ENCODE results near the gene AKNAD1. TPM values are rescaled to one million over a fixed set of nuclear protein-coding genes. Genes with fewer than 3 reads are reported as not detected.

The AKNAD1 gene
- polyA plus RNA-seq, 1 of the 3 experiments (the other 2 are of a cell fraction), result 0.71 TPM

DNA sequence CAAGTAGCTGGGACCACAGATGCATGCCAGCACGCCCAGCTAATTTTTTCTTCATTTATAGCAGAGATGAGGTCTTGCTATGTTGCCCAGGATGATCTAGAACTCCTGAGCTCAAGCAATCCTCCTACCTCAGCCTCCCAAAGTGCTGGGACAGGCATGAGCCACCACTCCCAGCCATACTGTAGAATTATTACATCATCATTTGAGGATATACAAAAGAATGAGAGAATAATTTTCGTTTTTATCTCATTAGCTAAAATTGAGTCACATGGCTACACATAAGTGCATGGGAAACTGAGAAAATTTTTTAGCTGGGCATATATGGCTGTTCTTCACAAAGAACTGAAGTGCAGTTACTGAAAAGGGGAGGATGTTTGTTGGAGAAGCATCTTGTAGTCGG, 89.2 kb downstream of the AKNAD1 start:
- no peaks in the 10 kb centered on the region for H3K27me3 ChIP-seq (ENCODE audit: insufficient read depth)
- no peak overlapping the region for H3K27ac ChIP-seq (ENCODE audit: low read depth in 2 of 2, low read length in 1 of 2)
- H2AFZ ChIP-seq (ENCODE audit: low read depth), result no peak overlapping the region
- DNase-seq, result no peak
- no peak overlapping the region for H3K4me2 ChIP-seq
- no peak overlapping the region for H3K4me3 ChIP-seq (ENCODE audit: low read depth in 2 of 2, low read length in 1 of 2)
- H3F3A ChIP-seq (replicated peaks; ENCODE audit: insufficient read depth), result no peaks in the 10 kb centered on the region
- POLR2A ChIA-PET, result interaction anchor here (1.1 kb wide), 1 partner anchor 49 kb away, joined by 3 read pairs; no protein-coding TSS in a partner anchor
- WGBS (ENCODE audit: low lambda C conversion rate), result 83% methylated on average over 3 of the region's 3 CpGs
- CTCF ChIA-PET, result interaction anchor here (1.1 kb wide), 1 partner anchor 131 kb away, joined by 5 read pairs; no protein-coding TSS in a partner anchor
- peaks cover 34 to 35% of the 10 kb centered on the region in 2 experiments for H3K36me3 ChIP-seq (replicated peaks in 1 of 2; ENCODE audit: control insufficient read depth in 1 of 2, insufficient read depth in 2 of 2, low read length in 1 of 2)
- no peak overlapping the region for H3K9ac ChIP-seq
- TF ChIP-seq JUND (IDR thresholded peaks at IDR 0.05) (no peak), MEF2A (IDR thresholded peaks at IDR 0.05; ENCODE audit: borderline replicate concordance, low read depth) (no peak), RAD21 (IDR thresholded peaks at IDR 0.05; ENCODE audit: low read length) (no peak), SMC3 (IDR thresholded peaks at IDR 0.05; ENCODE audit: low read depth, low read length) (no peak), GABPA (IDR thresholded peaks at IDR 0.05; ENCODE audit: low read depth) (no peak), TEAD4 (IDR thresholded peaks at IDR 0.05; ENCODE audit: borderline replicate concordance, insufficient read depth) (no peak)
- TF ChIP-seq, protein P1, sequence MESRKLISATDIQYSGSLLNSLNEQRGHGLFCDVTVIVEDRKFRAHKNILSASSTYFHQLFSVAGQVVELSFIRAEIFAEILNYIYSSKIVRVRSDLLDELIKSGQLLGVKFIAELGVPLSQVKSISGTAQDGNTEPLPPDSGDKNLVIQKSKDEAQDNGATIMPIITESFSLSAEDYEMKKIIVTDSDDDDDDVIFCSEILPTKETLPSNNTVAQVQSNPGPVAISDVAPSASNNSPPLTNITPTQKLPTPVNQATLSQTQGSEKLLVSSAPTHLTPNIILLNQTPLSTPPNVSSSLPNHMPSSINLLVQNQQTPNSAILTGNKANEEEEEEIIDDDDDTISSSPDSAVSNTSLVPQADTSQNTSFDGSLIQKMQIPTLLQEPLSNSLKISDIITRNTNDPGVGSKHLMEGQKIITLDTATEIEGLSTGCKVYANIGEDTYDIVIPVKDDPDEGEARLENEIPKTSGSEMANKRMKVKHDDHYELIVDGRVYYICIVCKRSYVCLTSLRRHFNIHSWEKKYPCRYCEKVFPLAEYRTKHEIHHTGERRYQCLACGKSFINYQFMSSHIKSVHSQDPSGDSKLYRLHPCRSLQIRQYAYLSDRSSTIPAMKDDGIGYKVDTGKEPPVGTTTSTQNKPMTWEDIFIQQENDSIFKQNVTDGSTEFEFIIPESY (IDR thresholded peaks at IDR 0.05; ENCODE audit: borderline replicate concordance, low read depth), result no peak
- peaks cover 6% of the 10 kb centered on the region; the same call in 1 of the 2 replicates for H3K79me2 ChIP-seq (ENCODE audit: insufficient read depth)
- no peaks in the 10 kb centered on the region for H3K4me1 ChIP-seq (ENCODE audit: control insufficient read depth in 1 of 2, insufficient read depth in 2 of 2, low read depth in 1 of 2, low read length in 1 of 2)
- no peaks in the 10 kb centered on the region for H4K20me1 ChIP-seq (ENCODE audit: insufficient read depth)
- H3K9me2 ChIP-seq, result no peaks in the 10 kb centered on the region
- H3K9me3 ChIP-seq, result no peaks in the 10 kb centered on the region

DNA sequence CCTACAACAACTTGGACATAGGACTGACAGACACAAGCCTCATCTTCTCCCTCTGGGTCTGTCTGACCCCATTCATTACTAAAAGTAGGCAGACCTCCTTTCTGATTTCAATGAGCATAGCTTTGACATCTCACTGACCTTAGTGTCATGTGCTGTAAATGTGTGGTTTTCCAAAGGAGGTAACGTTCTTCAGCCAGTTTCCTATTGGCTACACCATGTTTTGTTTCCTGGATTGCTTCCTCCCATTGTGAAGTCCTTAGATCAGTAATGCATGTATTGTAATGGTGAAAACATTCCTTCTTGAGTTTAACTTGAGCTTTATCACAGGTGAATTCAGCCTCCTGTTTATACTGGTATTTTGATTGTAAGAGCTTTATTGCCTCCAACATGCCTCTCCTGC, 89.8 kb downstream of the AKNAD1 start:
- POLR2A ChIA-PET, result interaction anchor here (1.1 kb wide), 1 partner anchor 50 kb away, joined by 3 read pairs; no protein-coding TSS in a partner anchor
- Histone ChIP-seq H3K9me2 (no peaks in the 10 kb centered on the region), H4K20me1 (ENCODE audit: insufficient read depth) (no peaks in the 10 kb centered on the region), H3K27ac (ENCODE audit: low read depth in 2 of 2, low read length in 1 of 2) (no peak overlapping the region), H3K9ac (no peak overlapping the region), H3K9me3 (no peaks in the 10 kb centered on the region), H3K27me3 (ENCODE audit: insufficient read depth) (no peaks in the 10 kb centered on the region), H3K4me3 (ENCODE audit: low read depth in 2 of 2, low read length in 1 of 2) (no peak overlapping the region), H2AFZ (ENCODE audit: low read depth) (no peak overlapping the region), H3K79me2 (ENCODE audit: insufficient read depth) (peaks cover 6% of the 10 kb centered on the region; the same call in 1 of the 2 replicates), H3F3A (replicated peaks; ENCODE audit: insufficient read depth) (no peaks in the 10 kb centered on the region), H3K4me1 (ENCODE audit: control insufficient read depth in 1 of 2, insufficient read depth in 2 of 2, low read depth in 1 of 2, low read length in 1 of 2) (no peaks in the 10 kb centered on the region), H3K4me2 (no peak overlapping the region), H3K36me3 (replicated peaks in 1 of 2; ENCODE audit: control insufficient read depth in 1 of 2, insufficient read depth in 2 of 2, low read length in 1 of 2) (peaks cover 38% of the 10 kb centered on the region in 2 experiments)
- CTCF ChIA-PET, result interaction anchor here (1.1 kb wide), 2 partner anchors 12 to 131 kb away, joined by 5 read pairs; no protein-coding TSS in a partner anchor
- TF ChIP-seq GATA2 (CRISPR knock-in tag; IDR thresholded peaks at IDR 0.05) (no peak), FOXJ3 (CRISPR knock-in tag; IDR thresholded peaks at IDR 0.05) (no peak), EZH2phosphoT487 (IDR thresholded peaks at IDR 0.05; ENCODE audit: borderline replicate concordance, low read depth) (no peak), RFX5 (IDR thresholded peaks at IDR 0.05; ENCODE audit: low read length) (no peak), POLR2AphosphoS5 (IDR thresholded peaks at IDR 0.05; ENCODE audit: low read depth, low read length) (no peak), MEF2A (IDR thresholded peaks at IDR 0.05; ENCODE audit: borderline replicate concordance, low read depth) (no peak), TAF1 (IDR thresholded peaks at IDR 0.05; ENCODE audit: borderline replicate concordance, low read depth, low read length) (no peak), ELF1 (IDR thresholded peaks at IDR 0.05) (no peak), TCF12 (IDR thresholded peaks at IDR 0.05) (no peak), RCOR1 (IDR thresholded peaks at IDR 0.05; ENCODE audit: low read length) (no peak), TEAD4 (IDR thresholded peaks at IDR 0.05; ENCODE audit: borderline replicate concordance, insufficient read depth) (no peak), FOXM1 (IDR thresholded peaks at IDR 0.05; ENCODE audit: low read depth) (no peak), YY1 (IDR thresholded peaks at IDR 0.05; ENCODE audit: low read depth) (no peak), EP300 (IDR thresholded peaks at IDR 0.05; ENCODE audit: borderline replicate concordance in 1 of 2, low read depth in 1 of 2, low read length in 1 of 2) (no peak)
- TF ChIP-seq, protein P2, sequence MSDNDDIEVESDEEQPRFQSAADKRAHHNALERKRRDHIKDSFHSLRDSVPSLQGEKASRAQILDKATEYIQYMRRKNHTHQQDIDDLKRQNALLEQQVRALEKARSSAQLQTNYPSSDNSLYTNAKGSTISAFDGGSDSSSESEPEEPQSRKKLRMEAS (IDR thresholded peaks at IDR 0.05; ENCODE audit: low read depth), result no peak
- TF ChIP-seq, protein P3, sequence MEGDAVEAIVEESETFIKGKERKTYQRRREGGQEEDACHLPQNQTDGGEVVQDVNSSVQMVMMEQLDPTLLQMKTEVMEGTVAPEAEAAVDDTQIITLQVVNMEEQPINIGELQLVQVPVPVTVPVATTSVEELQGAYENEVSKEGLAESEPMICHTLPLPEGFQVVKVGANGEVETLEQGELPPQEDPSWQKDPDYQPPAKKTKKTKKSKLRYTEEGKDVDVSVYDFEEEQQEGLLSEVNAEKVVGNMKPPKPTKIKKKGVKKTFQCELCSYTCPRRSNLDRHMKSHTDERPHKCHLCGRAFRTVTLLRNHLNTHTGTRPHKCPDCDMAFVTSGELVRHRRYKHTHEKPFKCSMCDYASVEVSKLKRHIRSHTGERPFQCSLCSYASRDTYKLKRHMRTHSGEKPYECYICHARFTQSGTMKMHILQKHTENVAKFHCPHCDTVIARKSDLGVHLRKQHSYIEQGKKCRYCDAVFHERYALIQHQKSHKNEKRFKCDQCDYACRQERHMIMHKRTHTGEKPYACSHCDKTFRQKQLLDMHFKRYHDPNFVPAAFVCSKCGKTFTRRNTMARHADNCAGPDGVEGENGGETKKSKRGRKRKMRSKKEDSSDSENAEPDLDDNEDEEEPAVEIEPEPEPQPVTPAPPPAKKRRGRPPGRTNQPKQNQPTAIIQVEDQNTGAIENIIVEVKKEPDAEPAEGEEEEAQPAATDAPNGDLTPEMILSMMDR (IDR thresholded peaks at IDR 0.05), result no peak
- DNase-seq, result no peak
- WGBS (ENCODE audit: low lambda C conversion rate), result 100% methylated on average over 1 of the region's 1 CpG
